Measurements from ENCODE around the gene ASS1. TPM values are rescaled to one million over a fixed set of nuclear protein-coding genes. Genes with fewer than 3 reads are reported as not detected.

The ASS1 gene
- total RNA-seq, 1 experiment from 2014 or later = 5.8 TPM

GRCh38 chr9:130414081-130414731, 30.6 kb upstream of the ASS1 start:
- no peak for DNase-seq (ENCODE audit: low spot score)
- no peaks in the 10 kb centered on the region for H3K4me1 ChIP-seq (ENCODE audit: insufficient read depth, low read length, poor library complexity, severe bottlenecking)
- POLR2A ChIA-PET (ENCODE audit: low non-redundant PET) = no interaction called here
- BruUV-seq (replicated peaks) = no TSS peak
- H3K27ac ChIP-seq (ENCODE audit: low read depth, low read length, poor library complexity, severe bottlenecking) = no peak overlapping the region
- CTCF ChIA-PET = no interaction called here
- no peak overlapping the region for H3K4me3 ChIP-seq (ENCODE audit: low read depth, low read length, poor library complexity, severe bottlenecking)
- no peaks in the 10 kb centered on the region for H3K36me3 ChIP-seq (ENCODE audit: insufficient read depth, low read length, poor library complexity, severe bottlenecking)
- peaks cover 47% of the 10 kb centered on the region for H3K27me3 ChIP-seq (replicated peaks; ENCODE audit: insufficient read depth, low read depth, low read length, poor library complexity)
- H3K9me3 ChIP-seq (ENCODE audit: low read depth, low read length, poor library complexity, severe bottlenecking) = no peaks in the 10 kb centered on the region
- intact Hi-C loops (cut with micrococcal nuclease; ENCODE audit: unreplicated experiment) = no loop called here
- TF ChIP-seq CTCF (conservative IDR thresholded peaks at IDR 0.05; ENCODE audit: low read depth, low read length) (no peak), EZH2 (IDR thresholded peaks at IDR 0.05; ENCODE audit: borderline replicate concordance, low read depth, low read length, poor library complexity, severe bottlenecking) (no peak)

- peaks cover 52% of the 10 kb centered on the region for H3K27me3 ChIP-seq (replicated peaks; ENCODE audit: insufficient read depth, low read depth, low read length, poor library complexity)
- no peak for DNase-seq (ENCODE audit: low spot score)
- no peaks in the 10 kb centered on the region for H3K36me3 ChIP-seq (ENCODE audit: insufficient read depth, low read length, poor library complexity, severe bottlenecking)
- ChIA-PET POLR2A (ENCODE audit: low non-redundant PET) (no interaction called here), CTCF (no interaction called here)
- BruUV-seq (replicated peaks) = no TSS peak
- H3K4me3 ChIP-seq (ENCODE audit: low read depth, low read length, poor library complexity, severe bottlenecking) = no peak overlapping the region
- no peak overlapping the region for H3K27ac ChIP-seq (ENCODE audit: low read depth, low read length, poor library complexity, severe bottlenecking)
- no peaks in the 10 kb centered on the region for H3K9me3 ChIP-seq (ENCODE audit: low read depth, low read length, poor library complexity, severe bottlenecking)
- TF ChIP-seq EZH2 (IDR thresholded peaks at IDR 0.05; ENCODE audit: borderline replicate concordance, low read depth, low read length, poor library complexity, severe bottlenecking) = no peak
- no peak for TF ChIP-seq CTCF (conservative IDR thresholded peaks at IDR 0.05; ENCODE audit: low read depth, low read length)
- H3K4me1 ChIP-seq (ENCODE audit: insufficient read depth, low read length, poor library complexity, severe bottlenecking) = no peaks in the 10 kb centered on the region
- intact Hi-C loops (cut with micrococcal nuclease; ENCODE audit: unreplicated experiment) = no loop called here
Measured at GRCh38 chr9:130414910-130415746, 29.6 kb upstream of the ASS1 start.

GRCh38 chr9:130417602-130418001, 27.2 kb upstream of the ASS1 start:
- no peaks in the 10 kb centered on the region for H3K9me3 ChIP-seq (ENCODE audit: low read depth, low read length, poor library complexity, severe bottlenecking)
- no TSS peak for BruUV-seq (replicated peaks)
- TF ChIP-seq CTCF (conservative IDR thresholded peaks at IDR 0.05; ENCODE audit: low read depth, low read length) (peak; percentile 48), EZH2 (IDR thresholded peaks at IDR 0.05; ENCODE audit: borderline replicate concordance, low read depth, low read length, poor library complexity, severe bottlenecking) (no peak)
- intact Hi-C loops (cut with micrococcal nuclease; ENCODE audit: unreplicated experiment) = no loop called here
- H3K36me3 ChIP-seq (ENCODE audit: insufficient read depth, low read length, poor library complexity, severe bottlenecking) = no peaks in the 10 kb centered on the region
- peaks cover 18% of the 10 kb centered on the region for H3K4me1 ChIP-seq (ENCODE audit: insufficient read depth, low read length, poor library complexity, severe bottlenecking)
- H3K27me3 ChIP-seq (replicated peaks; ENCODE audit: insufficient read depth, low read depth, low read length, poor library complexity) = peaks cover 54% of the 10 kb centered on the region
- H3K27ac ChIP-seq (ENCODE audit: low read depth, low read length, poor library complexity, severe bottlenecking) = no peak overlapping the region
- H3K4me3 ChIP-seq (ENCODE audit: low read depth, low read length, poor library complexity, severe bottlenecking) = no peak overlapping the region
- ChIA-PET POLR2A (ENCODE audit: low non-redundant PET) (no interaction called here), CTCF (interaction anchor here (0.6 kb wide), 2 partner anchors 30 to 88 kb away, joined by 5 read pairs; no protein-coding TSS in a partner anchor)
- no peak for DNase-seq (ENCODE audit: low spot score)
